ENCODE data around the gene CWC27. TPM values are rescaled to one million over a fixed set of nuclear protein-coding genes. Genes with fewer than 3 reads are reported as not detected.

Gene CWC27
- total RNA-seq, 1 experiment from 2014 or later, result 12.6 TPM

- Histone ChIP-seq H3K9ac (ENCODE audit: low read length) (no peak overlapping the region), H3K27ac (ENCODE audit: low read length) (no peak overlapping the region), H3K4me3 (ENCODE audit: low read length) (no peak overlapping the region), H3F3A (ENCODE audit: low read length, unreplicated experiment) (no peaks in the 10 kb centered on the region), H3K79me2 (ENCODE audit: low read length) (no peaks in the 10 kb centered on the region), H3K9me3 (ENCODE audit: low read length) (no peaks in the 10 kb centered on the region), H2AFZ (ENCODE audit: low read length) (no peak overlapping the region), H3K36me3 (ENCODE audit: low read depth, low read length) (no peaks in the 10 kb centered on the region), H3K27me3 (ENCODE audit: low read length) (no peaks in the 10 kb centered on the region), H3K4me1 (ENCODE audit: insufficient read depth, low read length) (no peaks in the 10 kb centered on the region), H4K20me1 (ENCODE audit: low read length) (no peaks in the 10 kb centered on the region), H3K9me2 (replicated peaks; ENCODE audit: low read length) (no peaks in the 10 kb centered on the region), H3K4me2 (ENCODE audit: low read length) (no peak overlapping the region)
- ChIA-PET POLR2A (ENCODE audit: unreplicated experiment) (no interaction called here), CTCF (no interaction called here)
- no peak for TF ChIP-seq CTCF (conservative IDR thresholded peaks at IDR 0.05; ENCODE audit: low read depth, low read length)
- no peak for TF ChIP-seq EZH2 (IDR thresholded peaks at IDR 0.05; ENCODE audit: low read length, unreplicated experiment)
- no peak for TF ChIP-seq EZH2phosphoT487 (IDR thresholded peaks at IDR 0.05; ENCODE audit: borderline replicate concordance, low read length)
- DNase-seq (no peak), ATAC-seq (no peak)
- BruUV-seq (replicated peaks), result no TSS peak
- intact Hi-C loops (cut with micrococcal nuclease), result no loop called here
Measured at GRCh38 chr5:64831996-64832395, 63.3 kb downstream of the CWC27 start.

- ChIA-PET POLR2A (ENCODE audit: unreplicated experiment) (no interaction called here), CTCF (no interaction called here)
Measured at GRCh38 chr5:64834037-64834436, 65.3 kb downstream of the CWC27 start.

GRCh38 chr5:64834611-64835010 is 65.9 kb downstream of the CWC27 start:
- no peak overlapping the region for H2AFZ ChIP-seq (ENCODE audit: low read length)
- DNase-seq, result no peak
- no peaks in the 10 kb centered on the region for H3K9me2 ChIP-seq (replicated peaks; ENCODE audit: low read length)
- no peak for ATAC-seq
- H4K20me1 ChIP-seq (ENCODE audit: low read length), result no peaks in the 10 kb centered on the region
- peaks cover 17% of the 10 kb centered on the region for H3K4me1 ChIP-seq (ENCODE audit: insufficient read depth, low read length)
- no peaks in the 10 kb centered on the region for H3K27me3 ChIP-seq (ENCODE audit: low read length)
- H3F3A ChIP-seq (ENCODE audit: low read length, unreplicated experiment), result no peaks in the 10 kb centered on the region
- no peak overlapping the region for H3K9ac ChIP-seq (ENCODE audit: low read length)
- no peaks in the 10 kb centered on the region for H3K36me3 ChIP-seq (ENCODE audit: low read depth, low read length)
- H3K9me3 ChIP-seq (ENCODE audit: low read length), result no peaks in the 10 kb centered on the region
- intact Hi-C loops (cut with micrococcal nuclease), result no loop called here
- TF ChIP-seq EZH2phosphoT487 (IDR thresholded peaks at IDR 0.05; ENCODE audit: borderline replicate concordance, low read length), result no peak
- no peak for TF ChIP-seq CTCF (conservative IDR thresholded peaks at IDR 0.05; ENCODE audit: low read depth, low read length)
- TF ChIP-seq EZH2 (IDR thresholded peaks at IDR 0.05; ENCODE audit: low read length, unreplicated experiment), result no peak
- ChIA-PET POLR2A (ENCODE audit: unreplicated experiment) (no interaction called here), CTCF (no interaction called here)
- no peaks in the 10 kb centered on the region for H3K79me2 ChIP-seq (ENCODE audit: low read length)
- no peak overlapping the region for H3K27ac ChIP-seq (ENCODE audit: low read length)
- no peak overlapping the region for H3K4me3 ChIP-seq (ENCODE audit: low read length)
- no TSS peak for BruUV-seq (replicated peaks)
- no peak overlapping the region for H3K4me2 ChIP-seq (ENCODE audit: low read length)

More at GRCh38 chr5:64834037-64834436, 65.3 kb downstream of the CWC27 start:
- no peaks in the 10 kb centered on the region for H3K27me3 ChIP-seq (ENCODE audit: low read length)
- H3K79me2 ChIP-seq (ENCODE audit: low read length), result no peaks in the 10 kb centered on the region
- BruUV-seq (replicated peaks), result no TSS peak
- no peaks in the 10 kb centered on the region for H3F3A ChIP-seq (ENCODE audit: low read length, unreplicated experiment)
- no peak overlapping the region for H3K27ac ChIP-seq (ENCODE audit: low read length)
- H3K36me3 ChIP-seq (ENCODE audit: low read depth, low read length), result no peaks in the 10 kb centered on the region
- H2AFZ ChIP-seq (ENCODE audit: low read length), result no peak overlapping the region
- H3K9ac ChIP-seq (ENCODE audit: low read length), result no peak overlapping the region
- H3K9me3 ChIP-seq (ENCODE audit: low read length), result no peaks in the 10 kb centered on the region
- TF ChIP-seq CTCF (conservative IDR thresholded peaks at IDR 0.05; ENCODE audit: low read depth, low read length) (no peak), EZH2 (IDR thresholded peaks at IDR 0.05; ENCODE audit: low read length, unreplicated experiment) (no peak), EZH2phosphoT487 (IDR thresholded peaks at IDR 0.05; ENCODE audit: borderline replicate concordance, low read length) (no peak)
- intact Hi-C loops (cut with micrococcal nuclease), result no loop called here
- peaks cover 12% of the 10 kb centered on the region for H3K4me1 ChIP-seq (ENCODE audit: insufficient read depth, low read length)
- DNase-seq, result no peak
- H3K4me2 ChIP-seq (ENCODE audit: low read length), result no peak overlapping the region
- ATAC-seq, result no peak
- H3K9me2 ChIP-seq (replicated peaks; ENCODE audit: low read length), result no peaks in the 10 kb centered on the region
- no peak overlapping the region for H3K4me3 ChIP-seq (ENCODE audit: low read length)
- no peaks in the 10 kb centered on the region for H4K20me1 ChIP-seq (ENCODE audit: low read length)

All from PC-3 (cell line).